Stimulated activated CD4-positive, alpha-beta T cell treated with anti-CD3 and anti-CD28 coated beads, Interleukin-2, amount 100 ng/mL, for 4 hours (primary cell): Measurements from ENCODE around the gene EFNA5.
A peak's percentile ranks its signal among the peaks of the same experiment; 100 is the strongest.
"Not testable (repeated sequence)": the region's sequence is repeated elsewhere in the genome, so short reads cannot be mapped to it uniquely, and the experiment has no call there.

Experiments used
- DNase-seq: peaks from one replicate; pipeline ENCODE4 v3.0.0-alpha.2; 2020; ENCODE audit warnings: low read depth

The EFNA5 gene

DNA sequence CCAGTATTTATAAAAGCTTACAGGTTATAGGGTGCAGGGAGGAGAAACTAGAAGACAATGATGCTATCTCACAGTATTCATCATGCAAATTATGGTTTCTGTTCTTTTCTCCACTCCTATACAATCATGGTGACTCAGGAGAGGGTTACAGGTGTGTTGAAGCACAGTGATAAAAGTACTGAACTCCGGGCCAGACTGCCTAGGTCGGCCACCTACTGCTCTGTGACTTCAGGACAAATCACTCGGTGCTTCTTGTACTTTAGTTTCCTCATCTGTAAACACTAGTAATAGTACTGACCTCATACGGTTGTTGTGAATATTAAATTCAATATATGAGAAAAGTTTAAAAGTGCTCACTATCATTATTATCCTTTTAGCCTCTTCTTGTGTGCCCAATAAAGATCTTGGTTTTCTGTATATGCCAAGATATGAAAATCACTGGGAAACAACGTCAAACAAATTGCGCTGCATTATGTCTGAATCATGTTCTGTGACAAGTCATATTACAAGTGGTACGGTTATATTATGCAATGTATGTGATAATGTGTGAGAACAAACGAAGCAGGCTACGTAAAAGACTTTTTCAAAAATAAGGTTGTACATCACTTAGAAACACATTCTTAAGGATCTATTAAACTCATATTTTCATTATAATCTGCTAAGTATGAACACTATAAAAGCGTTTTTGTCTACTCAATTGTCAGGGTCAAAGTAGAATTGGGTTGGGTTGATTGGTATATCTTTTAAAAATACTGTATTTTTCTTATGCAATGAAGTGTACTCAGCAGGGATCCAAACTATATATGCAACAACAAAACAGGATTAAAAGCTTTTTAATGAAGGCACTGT lies 153.3 kb downstream of the EFNA5 start:
- DNase-seq: no peak

DNA sequence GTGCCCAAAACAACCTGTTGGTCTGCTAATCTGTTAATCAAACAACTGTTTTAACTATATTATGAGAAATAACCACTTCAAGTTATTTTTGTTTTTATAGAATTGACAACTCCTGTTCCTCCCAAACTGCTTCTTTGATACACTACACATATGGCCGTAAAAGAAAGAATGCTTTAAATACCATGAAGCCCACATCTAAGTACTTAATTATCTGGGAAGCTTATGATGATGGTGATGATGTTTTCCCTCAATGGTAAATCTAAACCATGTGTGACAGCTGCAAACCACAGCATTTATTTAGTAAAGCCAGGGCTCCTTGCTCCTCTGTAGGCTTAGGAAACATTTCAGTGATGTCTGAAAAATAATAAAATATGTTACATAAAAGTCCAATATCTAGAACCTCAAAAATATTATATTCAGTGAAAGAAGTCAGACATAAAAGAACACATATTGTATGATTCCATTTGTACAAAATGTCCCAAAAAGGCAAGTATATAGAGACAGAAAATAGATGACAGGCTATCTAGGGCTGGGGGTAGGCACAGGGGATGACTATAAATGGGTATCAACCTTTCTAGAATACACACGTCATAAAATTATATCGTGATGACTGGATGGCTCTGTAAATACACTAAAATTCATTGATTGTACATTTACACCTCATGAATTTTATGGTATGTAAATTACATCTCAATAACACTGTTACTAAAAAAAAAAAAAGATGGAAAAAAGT lies 154.1 kb downstream of the EFNA5 start:
- no peak for DNase-seq

DNA sequence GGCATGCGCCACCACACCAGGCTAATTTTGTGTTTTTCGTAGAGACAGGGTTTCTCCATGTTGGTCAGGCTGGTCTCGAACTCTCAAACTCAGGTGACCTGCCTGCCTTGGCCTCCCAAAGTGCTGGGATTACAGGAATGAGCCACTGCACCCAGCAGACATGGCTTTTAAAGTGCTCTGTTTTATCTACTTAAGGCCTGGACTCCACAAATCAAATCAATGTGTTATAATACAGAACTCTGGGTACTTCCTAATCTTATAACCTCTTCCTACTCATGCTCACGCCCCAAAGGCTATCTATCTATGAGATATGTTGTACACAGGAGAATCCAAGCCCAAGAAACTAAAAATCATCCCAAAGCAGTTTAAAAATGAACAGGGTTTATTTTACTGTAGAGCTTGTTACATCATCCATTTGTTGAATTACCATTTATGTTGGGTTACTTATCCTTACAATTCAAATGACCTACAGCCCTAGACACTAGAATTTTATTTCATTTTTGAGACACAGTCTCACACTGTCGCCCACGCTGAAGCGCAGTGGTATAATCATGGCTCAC lies 155.1 kb downstream of the EFNA5 start:
- DNase-seq: no peak

DNA sequence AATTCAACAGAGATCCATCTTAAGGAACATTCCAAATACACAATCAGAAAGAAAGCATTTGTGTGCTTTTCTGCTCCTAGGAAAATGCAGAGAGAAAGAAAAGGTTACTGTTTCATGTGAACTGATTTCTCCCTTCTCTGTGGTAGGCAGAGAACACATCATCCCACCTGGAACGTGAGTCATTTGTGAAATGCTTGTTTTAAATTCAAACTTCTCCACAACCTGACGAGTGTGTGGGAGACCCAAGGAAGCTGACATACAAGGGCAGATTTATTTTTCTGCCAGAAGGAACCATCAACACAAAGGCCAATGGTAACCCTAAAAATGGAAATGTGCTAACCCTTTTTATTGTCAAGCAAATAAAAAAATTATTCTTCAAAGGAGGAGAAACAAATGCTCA lies 156.4 kb downstream of the EFNA5 start:
- no peak for DNase-seq

DNA sequence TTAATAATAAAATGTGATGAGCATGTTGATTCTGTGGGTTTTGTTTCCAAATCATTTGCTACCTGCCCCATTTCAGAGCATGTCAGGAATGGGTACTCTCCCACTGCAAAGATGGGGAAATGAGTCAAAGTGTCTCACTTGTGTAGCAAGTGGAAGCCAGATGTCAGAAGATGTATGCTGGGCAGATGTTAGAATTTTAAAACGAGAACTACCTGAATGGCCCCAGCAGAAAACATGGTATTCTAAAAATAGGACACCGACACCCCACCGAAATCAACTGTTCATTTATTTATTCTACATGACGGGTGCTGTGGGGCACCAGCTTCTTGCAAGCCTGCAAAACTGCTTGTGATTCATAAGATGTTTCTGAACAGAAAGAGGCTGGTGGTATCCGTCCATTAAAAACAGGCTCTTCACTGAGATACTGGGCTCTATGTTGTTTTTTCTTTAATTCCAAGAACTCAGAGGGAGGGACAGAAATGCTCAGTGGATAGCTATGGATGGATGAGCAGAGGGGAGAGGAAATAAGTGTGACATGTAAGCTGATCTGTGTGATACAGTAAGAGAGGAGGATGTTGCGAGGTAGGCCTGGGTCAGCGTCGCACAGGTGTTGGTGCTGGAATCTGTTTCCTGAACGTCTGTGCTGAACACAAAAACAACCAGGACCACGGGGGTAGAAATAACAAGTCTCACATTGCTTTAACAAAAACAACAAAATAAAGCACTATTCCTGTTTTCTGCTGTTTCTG lies 157.2 kb downstream of the EFNA5 start:
- no peak for DNase-seq

DNA sequence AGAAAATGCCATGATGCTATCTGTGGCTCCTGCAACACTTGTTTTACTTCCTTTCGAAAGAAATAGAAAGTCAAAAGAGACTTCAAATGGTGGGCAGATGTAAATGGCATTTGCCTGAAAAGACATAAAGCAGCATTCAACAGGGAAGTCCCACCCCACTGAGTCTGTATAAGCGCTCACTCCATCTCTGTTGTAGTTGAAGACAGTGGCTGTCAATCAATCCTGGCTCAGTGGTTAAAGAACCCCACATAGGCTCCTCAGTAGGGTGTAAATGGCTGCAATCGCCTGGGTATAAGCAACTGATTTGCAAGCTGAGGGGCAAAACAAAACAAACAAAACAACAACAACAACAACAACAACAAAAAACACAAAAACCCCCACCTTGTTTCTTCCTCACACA lies 158.7 kb downstream of the EFNA5 start:
- DNase-seq: no peak

DNA sequence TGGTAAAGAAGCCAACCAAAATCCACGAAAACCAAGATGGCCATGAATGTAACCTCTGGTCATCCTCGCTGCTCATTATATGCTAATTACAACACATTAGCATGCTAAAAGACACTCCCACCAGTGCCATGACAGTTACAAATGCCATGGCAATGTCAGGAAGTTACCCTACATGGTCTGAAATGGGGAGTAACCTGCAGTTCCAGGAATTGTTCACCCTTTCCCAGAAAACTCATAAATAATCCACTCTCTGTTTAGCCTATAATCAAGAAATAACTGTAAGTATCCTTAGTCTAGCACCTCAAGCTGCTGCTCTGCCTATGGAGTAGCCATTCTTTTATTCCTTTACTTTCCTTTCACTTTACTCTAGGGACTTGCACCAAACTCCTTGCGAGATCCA lies 160.6 kb downstream of the EFNA5 start:
- DNase-seq: no peak

DNA sequence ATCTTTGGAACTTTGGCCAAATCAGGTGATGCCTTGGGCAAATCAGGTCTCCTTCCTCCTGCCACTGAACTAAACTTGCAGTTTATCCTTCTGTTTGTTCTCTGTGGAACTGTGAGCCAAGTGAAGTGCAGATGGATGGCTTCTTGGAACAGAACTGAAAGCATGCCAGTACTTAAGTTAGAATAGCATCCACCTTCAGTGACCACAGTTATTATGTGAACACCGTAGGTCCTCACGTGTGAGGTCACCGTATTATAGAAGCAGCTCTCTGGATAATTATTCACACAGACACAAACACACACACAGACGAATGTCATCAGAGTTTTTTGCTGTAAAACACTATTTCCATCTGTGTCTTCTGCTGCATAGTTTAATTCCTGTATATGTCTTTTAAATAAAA lies 162.6 kb downstream of the EFNA5 start:
- DNase-seq: no peak

DNA sequence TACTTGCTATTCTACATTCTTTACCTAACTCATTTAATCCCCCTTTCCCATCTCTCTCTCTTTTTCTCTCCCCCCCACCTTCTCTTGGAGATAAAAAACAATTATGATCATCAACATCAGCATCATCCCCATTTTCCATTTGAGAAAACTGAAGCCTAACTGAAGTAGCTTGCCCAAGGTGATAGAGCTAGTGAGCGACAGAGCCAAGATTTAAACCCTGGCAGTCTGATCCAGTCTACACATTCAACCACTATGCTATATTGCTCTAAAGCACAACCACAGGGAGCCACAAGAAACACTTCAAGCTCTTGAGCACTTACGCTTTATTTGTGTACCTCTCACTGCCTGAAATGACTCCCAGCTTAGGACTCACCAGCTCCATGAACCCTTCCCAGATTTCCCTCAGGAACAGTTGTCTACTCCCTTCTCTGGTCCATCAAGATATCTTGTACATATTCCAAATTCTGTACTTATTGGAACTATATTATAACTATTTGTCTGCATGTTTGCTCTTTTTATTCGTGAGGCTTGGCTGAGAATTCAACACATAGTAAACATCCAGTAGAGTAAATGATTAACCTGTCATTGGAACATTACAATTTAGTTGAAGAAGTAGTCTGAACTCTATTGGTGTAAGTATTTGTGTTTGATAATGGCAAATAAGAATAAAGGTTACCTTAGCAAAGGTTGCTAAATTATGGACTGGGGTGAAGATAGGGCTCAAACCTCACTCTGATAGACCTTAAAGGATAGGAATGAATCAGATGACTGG lies 164.8 kb downstream of the EFNA5 start:
- no peak for DNase-seq

DNA sequence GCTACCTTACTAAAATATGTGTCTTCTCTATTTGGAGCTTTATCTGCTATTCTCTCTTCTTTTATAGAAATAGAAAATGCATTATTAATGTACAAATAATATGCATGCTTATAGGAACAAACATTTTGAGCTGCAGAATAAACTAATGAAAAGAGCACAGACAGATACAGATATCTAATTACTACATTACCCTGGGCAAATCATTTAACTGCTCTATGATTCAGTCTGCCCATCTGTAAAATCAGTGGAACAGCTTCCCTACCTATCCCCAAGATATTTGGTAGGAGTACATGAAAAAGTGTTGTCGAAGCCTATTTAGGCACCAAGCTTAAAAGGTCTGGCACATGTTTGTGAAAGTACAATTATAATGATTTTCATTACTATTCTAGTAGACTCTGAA lies 166.3 kb downstream of the EFNA5 start:
- DNase-seq: no peak

DNA sequence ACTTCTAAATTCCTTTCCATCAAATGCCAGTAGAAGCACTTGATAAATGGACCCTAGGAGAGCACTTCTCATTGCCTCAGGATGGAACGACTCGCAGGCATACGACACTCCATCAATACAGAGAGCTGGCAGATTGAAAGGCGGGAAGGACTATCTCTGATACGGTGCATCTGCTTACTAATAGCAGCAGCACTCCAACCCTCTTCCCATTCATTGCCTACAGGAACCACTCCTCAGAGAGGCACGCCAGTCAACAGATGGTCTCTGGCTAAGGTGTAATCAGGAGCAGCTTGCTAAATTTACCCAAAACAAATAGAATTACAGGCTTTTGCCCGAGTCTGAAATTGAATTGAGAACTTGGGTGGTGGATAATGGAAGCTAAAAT lies 168.1 kb downstream of the EFNA5 start:
- no peak for DNase-seq

DNA sequence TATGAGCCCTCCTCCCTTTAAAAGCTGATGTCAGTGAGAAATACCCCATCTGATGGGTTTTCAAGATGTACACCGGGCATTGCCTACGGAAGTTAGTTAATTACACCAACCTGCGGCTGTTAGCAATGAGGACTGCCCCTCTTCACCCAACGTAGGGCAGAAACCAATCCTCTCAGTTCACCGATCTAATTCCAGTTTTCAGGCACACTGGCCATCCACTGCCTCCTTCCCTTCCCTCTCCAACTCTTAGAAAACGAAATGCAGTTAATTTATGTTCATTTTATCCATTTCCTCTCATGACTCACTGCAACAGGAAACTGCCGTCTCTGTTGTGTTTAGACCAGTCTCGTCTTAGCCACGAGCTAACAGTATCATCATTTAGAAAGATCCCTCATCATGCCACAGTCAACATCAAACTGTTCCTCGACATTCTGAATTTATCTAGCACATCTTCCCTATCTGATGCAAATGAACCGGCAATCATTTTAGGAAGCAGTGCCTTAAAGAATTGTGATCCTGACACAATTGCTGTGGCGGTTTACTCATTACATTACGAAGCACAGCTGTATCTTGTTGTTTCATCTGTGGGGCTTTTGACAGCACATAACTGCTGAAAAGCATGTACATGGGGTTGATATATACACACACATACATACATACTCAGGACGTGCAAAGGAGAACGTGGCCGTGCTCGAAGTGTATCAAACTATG lies 168.6 kb downstream of the EFNA5 start:
- DNase-seq: no peak

DNA sequence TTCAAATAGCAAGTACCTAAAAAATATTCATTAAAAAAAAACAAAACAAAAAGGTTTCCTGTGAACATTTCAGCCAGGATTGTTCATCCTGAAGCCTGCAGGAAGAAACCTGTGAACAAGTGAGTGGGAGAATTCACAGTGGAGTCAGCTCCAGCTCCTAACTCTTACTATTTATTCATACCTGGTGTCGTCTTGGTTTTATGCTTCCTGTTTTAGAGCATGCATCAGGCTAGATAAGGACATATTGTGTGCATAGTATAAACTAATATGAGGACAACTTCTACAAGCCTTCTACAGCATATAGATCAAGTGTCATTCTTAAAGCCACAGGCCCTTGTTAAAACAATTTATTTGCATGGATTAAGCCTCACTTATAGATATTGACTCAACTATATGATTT lies 169.9 kb downstream of the EFNA5 start:
- DNase-seq: no peak

DNA sequence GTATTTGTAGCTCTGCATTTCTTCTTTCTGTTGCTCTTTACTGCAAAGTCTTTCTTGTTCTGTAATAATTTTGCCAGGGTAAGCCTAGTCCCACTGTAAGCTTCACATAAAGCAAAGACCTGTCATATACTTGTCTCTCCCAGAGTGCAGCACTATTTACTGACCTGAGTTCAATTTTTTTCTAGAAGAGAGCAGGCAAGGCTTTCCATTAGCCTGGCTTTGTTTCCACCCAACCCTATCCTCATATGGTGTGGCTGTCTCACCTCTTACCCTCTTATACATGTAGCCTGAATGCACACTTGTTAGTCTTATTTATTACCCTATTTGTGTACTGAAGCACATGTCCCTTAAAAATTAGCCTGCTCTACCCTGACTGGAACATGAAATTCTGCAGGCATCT lies 170.4 kb downstream of the EFNA5 start:
- no peak for DNase-seq

DNA sequence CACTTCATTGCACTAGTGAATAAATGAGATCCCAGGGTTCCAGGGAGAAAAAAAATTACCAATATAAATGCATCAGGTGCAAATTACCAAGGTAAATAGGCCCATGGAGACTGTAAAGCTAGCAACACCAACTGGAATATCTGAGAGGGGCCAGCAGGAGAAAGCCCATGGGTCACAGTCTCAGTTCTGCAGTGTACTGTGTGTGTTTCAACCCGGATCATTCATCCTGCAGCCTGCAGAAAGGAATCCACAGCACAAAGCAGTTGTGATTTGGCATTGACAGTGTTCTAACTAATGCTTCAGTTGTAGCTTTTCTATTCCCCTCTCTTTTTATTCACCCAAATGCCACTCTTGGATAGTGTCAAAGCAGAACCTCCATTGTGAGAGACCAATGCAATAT lies 171.0 kb downstream of the EFNA5 start:
- no peak for DNase-seq

DNA sequence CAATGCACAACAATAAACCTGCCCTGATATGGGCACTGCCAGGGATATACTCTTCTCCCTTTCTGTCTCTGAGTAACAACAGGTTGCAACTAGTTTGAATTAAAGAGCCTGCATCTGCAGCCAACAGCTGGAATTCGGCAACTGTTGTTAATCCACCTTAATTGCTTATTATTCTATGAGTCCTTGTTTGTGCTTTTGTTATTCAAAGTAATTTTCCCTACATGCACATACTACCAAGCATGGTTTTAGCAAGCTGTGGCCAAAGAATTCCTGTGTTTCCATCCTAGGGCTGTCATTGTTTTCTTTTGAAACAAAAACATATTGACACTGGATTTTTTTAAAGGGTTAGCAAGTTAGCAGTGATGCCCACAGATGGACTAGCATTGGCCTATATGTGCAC lies 171.5 kb downstream of the EFNA5 start:
- no peak for DNase-seq

DNA sequence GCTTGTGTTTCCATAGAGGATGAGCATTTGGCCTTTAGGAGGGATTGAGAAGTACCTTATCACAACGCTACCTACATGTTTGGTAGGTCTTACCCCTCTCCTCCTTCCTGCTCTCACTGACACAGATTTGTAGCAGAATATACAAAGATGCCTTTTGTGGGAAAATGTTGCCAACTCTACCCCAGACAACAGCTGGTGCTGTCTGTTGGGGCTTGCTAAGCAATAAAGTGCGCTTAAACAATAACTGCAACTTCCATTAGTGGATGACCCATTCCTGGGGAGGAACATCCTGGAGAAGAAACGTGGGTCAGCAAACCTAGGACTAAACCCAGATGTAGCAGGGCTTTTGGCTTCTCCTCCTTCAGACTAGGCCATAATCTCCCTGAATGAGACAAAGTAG lies 174.3 kb downstream of the EFNA5 start:
- no peak for DNase-seq

DNA sequence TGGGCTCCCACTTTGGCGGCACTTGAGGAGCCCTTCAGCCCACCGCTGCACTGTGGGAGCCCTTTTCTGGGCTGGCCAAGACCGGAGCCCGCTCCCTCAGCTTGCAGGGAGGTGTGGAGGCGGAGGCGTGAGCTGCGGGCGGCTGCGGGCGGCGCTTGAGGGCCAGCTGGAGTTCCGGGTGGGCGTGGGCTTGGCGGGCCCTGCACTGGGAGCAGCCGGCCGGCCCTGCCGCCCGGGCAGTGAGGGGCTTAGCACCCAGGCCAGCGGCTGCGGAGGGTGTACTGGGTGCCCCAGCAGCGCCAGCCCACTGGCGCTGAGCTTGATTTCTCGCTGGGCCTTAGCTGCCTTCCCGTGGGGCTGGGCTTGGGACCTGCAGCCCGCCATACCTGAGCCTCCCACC lies 176.6 kb downstream of the EFNA5 start:
- not testable (repeated sequence) for DNase-seq

DNA sequence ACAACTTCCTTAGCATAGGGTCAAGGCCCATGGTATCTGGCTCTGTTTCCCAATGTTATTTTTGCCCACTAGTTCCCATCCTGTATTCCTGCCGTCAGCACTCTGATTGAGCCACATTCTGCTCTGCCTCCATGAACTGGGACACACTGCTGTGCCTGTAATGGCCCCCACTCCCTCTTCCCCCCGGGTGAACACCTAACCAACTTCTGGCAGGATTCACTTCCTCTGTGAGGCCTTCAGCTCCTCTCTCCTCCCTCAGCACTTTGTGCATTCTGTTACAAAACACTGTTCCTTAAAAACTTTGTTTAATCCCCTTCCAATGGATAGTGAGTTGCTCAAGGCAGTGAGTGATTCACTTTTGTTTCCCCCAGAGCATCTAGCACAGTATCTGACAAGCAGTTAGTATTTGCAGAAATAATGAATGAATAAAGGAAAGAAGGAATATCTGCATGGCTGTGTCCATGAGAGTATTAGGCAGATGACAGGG lies 183.6 kb downstream of the EFNA5 start:
- DNase-seq: no peak

DNA sequence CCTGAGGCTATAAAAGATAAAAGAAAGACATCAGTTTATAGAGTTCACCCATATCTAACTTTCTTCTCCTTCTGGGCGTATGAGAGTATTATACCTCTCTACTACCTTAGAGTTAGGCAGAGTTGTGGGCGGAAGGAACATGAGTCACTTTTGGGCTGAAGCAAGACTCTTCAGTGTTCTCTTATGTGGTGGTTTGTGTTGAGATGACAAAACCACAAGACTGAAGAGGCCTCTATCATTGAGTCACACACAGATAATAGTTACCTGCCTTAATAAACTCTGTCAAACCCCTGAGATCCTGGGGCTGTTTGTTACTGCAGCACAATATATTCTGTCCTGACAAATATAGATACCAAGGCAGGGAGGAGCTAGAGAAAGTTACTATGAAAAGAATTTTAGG lies 184.2 kb downstream of the EFNA5 start:
- DNase-seq: peak; percentile 31

DNA sequence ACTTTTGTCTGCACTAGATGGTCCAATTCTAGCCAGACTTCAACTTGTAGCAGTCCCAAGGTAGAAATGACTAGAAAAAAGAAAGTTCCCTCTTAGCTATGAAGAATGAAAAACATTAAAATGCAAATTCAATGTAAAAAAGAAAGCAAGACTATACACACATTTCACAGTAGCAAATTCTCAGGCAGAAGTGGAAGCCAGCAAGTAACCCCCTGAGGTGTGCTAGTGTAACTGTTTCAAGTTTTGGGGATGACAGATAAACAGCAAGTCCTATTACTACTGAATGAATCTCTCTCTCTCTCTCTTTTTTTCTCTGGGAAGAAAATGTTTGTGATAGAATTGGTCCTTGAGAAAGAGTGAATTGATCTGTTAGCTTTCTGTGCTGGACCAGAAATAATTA lies 185.6 kb downstream of the EFNA5 start:
- no peak for DNase-seq
